ENCODE results near the gene MRPS2. TPM values are rescaled to one million over a fixed set of nuclear protein-coding genes. Genes with fewer than 3 reads are reported as not detected.

The MRPS2 gene
- total RNA-seq, 4 donors from 2014 or later, result 18.2 to 39.5 (median 31.8) TPM

- peaks cover 16 to 61% (median 16%) of the 10 kb centered on the region in 3 donors for H3K36me3 ChIP-seq
- H3K9me3 ChIP-seq, result no peaks in the 10 kb centered on the region
- H3K27ac ChIP-seq, result no peak overlapping the region
- 86 to 92% methylated on average over 12 to 14 of the region's 17 CpGs for WGBS, 2 donors
- no peak for TF ChIP-seq CTCF (IDR thresholded peaks at IDR 0.05)
- no peak for TF ChIP-seq POLR2A (IDR thresholded peaks at IDR 0.05)
- H3K4me1 ChIP-seq, result no peaks in the 10 kb centered on the region
- no peak for DNase-seq
- H3K27me3 ChIP-seq, result no peaks in the 10 kb centered on the region
- H3K4me3 ChIP-seq, result no peak overlapping the region
- intact Hi-C loops (cut with DNase I), result no loop called here
Observed at GRCh38 chr9:135488527-135488926, 12.0 kb upstream of the MRPS2 start.

- no peak overlapping the region for H3K4me3 ChIP-seq
- DNase-seq, result no peak
- no peaks in the 10 kb centered on the region for H3K9me3 ChIP-seq
- no peaks in the 10 kb centered on the region for H3K27me3 ChIP-seq
- H3K36me3 ChIP-seq, result peaks cover 16 to 54% (median 16%) of the 10 kb centered on the region in 3 donors
- intact Hi-C loops (cut with DNase I), result no loop called here
- no peaks in the 10 kb centered on the region for H3K4me1 ChIP-seq
- TF ChIP-seq POLR2A (IDR thresholded peaks at IDR 0.05) (no peak), CTCF (IDR thresholded peaks at IDR 0.05) (no peak)
- WGBS, 2 donors, result 72 to 88% methylated on average over 8 to 10 of the region's 18 CpGs
- H3K27ac ChIP-seq, result no peak overlapping the region
Observed at GRCh38 chr9:135489188-135489906, 11.1 kb upstream of the MRPS2 start.

GRCh38 chr9:135490166-135490870, 10.2 kb upstream of the MRPS2 start:
- DNase-seq, result no peak
- Histone ChIP-seq H3K36me3 (peaks cover 12 to 45% (median 16%) of the 10 kb centered on the region in 3 donors), H3K27me3 (no peaks in the 10 kb centered on the region), H3K4me3 (no peak overlapping the region), H3K4me1 (no peaks in the 10 kb centered on the region), H3K9me3 (no peaks in the 10 kb centered on the region), H3K27ac (no peak overlapping the region)
- 61 to 80% methylated on average over 11 of the region's 16 CpGs for WGBS, 2 donors
- no peak for TF ChIP-seq POLR2A (IDR thresholded peaks at IDR 0.05)
- no peak for TF ChIP-seq CTCF (IDR thresholded peaks at IDR 0.05)
- intact Hi-C loops (cut with DNase I), result no loop called here

GRCh38 chr9:135490980-135491464, 9.5 kb upstream of the MRPS2 start:
- H3K27ac ChIP-seq, result no peak overlapping the region
- H3K9me3 ChIP-seq, result no peaks in the 10 kb centered on the region
- no peaks in the 10 kb centered on the region for H3K4me1 ChIP-seq
- H3K27me3 ChIP-seq, result no peaks in the 10 kb centered on the region
- no peak overlapping the region for H3K4me3 ChIP-seq
- DNase-seq, result no peak
- peaks cover 5 to 38% (median 10%) of the 10 kb centered on the region in 3 donors for H3K36me3 ChIP-seq
- intact Hi-C loops (cut with DNase I), result no loop called here
- 50 to 65% methylated on average over 2 to 4 of the region's 18 CpGs for WGBS, 2 donors
- TF ChIP-seq CTCF (IDR thresholded peaks at IDR 0.05), result no peak
- no peak for TF ChIP-seq POLR2A (IDR thresholded peaks at IDR 0.05)

- 55 to 83% methylated on average over 4 of the region's 4 CpGs for WGBS, 2 donors
Observed at GRCh38 chr9:135491764-135492163, 8.7 kb upstream of the MRPS2 start.

More at GRCh38 chr9:135491764-135492163, 8.7 kb upstream of the MRPS2 start:
- no peaks in the 10 kb centered on the region for H3K4me1 ChIP-seq
- H3K9me3 ChIP-seq, result no peaks in the 10 kb centered on the region
- no peak overlapping the region for H3K4me3 ChIP-seq
- peaks cover 0 to 30% (median 7%) of the 10 kb centered on the region in 3 donors for H3K36me3 ChIP-seq
- no peaks in the 10 kb centered on the region for H3K27me3 ChIP-seq
- intact Hi-C loops (cut with DNase I), result no loop called here
- no peak overlapping the region for H3K27ac ChIP-seq
- no peak for TF ChIP-seq CTCF (IDR thresholded peaks at IDR 0.05)
- no peak for TF ChIP-seq POLR2A (IDR thresholded peaks at IDR 0.05)
- DNase-seq, result no peak
